HAP-1 (cell line): ENCODE data around the gene FEM1A.
"Not testable (repeated sequence)": the region's sequence is repeated elsewhere in the genome, so short reads cannot be mapped to it uniquely, and the experiment has no call there.

Source experiments
- DNase-seq, 2 experiments: peaks; one replicate each; pipeline ENCODE4 v3.0.0-alpha.2; 2016 to 2020; ENCODE audit warnings: low spot score in 2 of 2
- H3K27me3 ChIP-seq: fragments of 250-450 bp; sonication (Bioruptor Pico); 2 replicates; pipeline ENCODE4 v1.5.1; 2020; ENCODE audit warnings: low read depth, mild to moderate bottlenecking, moderate library complexity
- H3K36me3 ChIP-seq: fragments of 250-450 bp; sonication (Bioruptor Pico); replicated peaks from 2 replicates; pipeline ENCODE4 v1.5.1; 2020; ENCODE audit warnings: mild to moderate bottlenecking
- H3K4me1 ChIP-seq: fragments of 250-450 bp; sonication (Bioruptor Pico); 2 replicates; pipeline ENCODE4 v1.5.1; 2020; ENCODE audit warnings: mild to moderate bottlenecking
- H3K4me3 ChIP-seq: fragments of 250-450 bp; sonication (Bioruptor Pico); 2 replicates; pipeline ENCODE4 v1.5.1; 2020; ENCODE audit warnings: mild to moderate bottlenecking, moderate library complexity
- H3K9me3 ChIP-seq: fragments of 250-450 bp; sonication (Bioruptor Pico); 2 replicates; pipeline ENCODE4 v1.5.1; 2020; ENCODE audit warnings: mild to moderate bottlenecking, moderate library complexity
- in situ Hi-C: fragments of 300-500 bp; cut with MboI; formaldehyde crosslinking; loops from 3 replicates; pipeline ENCODE4 v1.14.3; 2020; ENCODE audit warnings: low sequenced_read_pairs, inconsistent platforms, mixed read lengths

The FEM1A gene

GRCh38 chr19:4759388-4760284, 31.9 kb upstream of the FEM1A start:
- Histone ChIP-seq H3K36me3 (no peaks in the 10 kb centered on the region), H3K4me3 (peak overlapping the region; percentile 20), H3K4me1 (peaks cover 3% of the 10 kb centered on the region; the same call in 1 of the 2 replicates), H3K9me3 (no peaks in the 10 kb centered on the region), H3K27me3 (peaks cover 4% of the 10 kb centered on the region; the same call in 1 of the 2 replicates)
- in situ Hi-C loops = no loop called here
- peak; percentile 87 to 96 for DNase-seq

- Histone ChIP-seq H3K36me3 (no peaks in the 10 kb centered on the region), H3K27me3 (peaks cover 6% of the 10 kb centered on the region; the same call in 1 of the 2 replicates), H3K4me3 (peak overlapping the region; percentile 20), H3K9me3 (no peaks in the 10 kb centered on the region), H3K4me1 (peaks cover 3% of the 10 kb centered on the region; the same call in 1 of the 2 replicates)
- in situ Hi-C loops = no loop called here
- no peak for DNase-seq
These were observed 31.3 kb upstream of the FEM1A start for GRCh38 chr19:4760285-4760650.

GRCh38 chr19:4763021-4763420, 28.5 kb upstream of the FEM1A start:
- Histone ChIP-seq H3K36me3 (no peaks in the 10 kb centered on the region), H3K9me3 (no peaks in the 10 kb centered on the region), H3K27me3 (peaks cover 8% of the 10 kb centered on the region; the same call in 1 of the 2 replicates), H3K4me3 (no peak overlapping the region), H3K4me1 (peaks cover 3% of the 10 kb centered on the region; the same call in 1 of the 2 replicates)
- DNase-seq = no peak
- in situ Hi-C loops = no loop called here

GRCh38 chr19:4764393-4764660, 27.2 kb upstream of the FEM1A start:
- Histone ChIP-seq H3K4me3 (no peak overlapping the region), H3K9me3 (no peaks in the 10 kb centered on the region), H3K36me3 (no peaks in the 10 kb centered on the region), H3K4me1 (peaks cover 3% of the 10 kb centered on the region; the same call in 1 of the 2 replicates), H3K27me3 (peaks cover 8% of the 10 kb centered on the region; the same call in 1 of the 2 replicates)
- no peak for DNase-seq
- in situ Hi-C loops = no loop called here

GRCh38 chr19:4768934-4769777, 22.4 kb upstream of the FEM1A start:
- no peak overlapping the region for H3K4me3 ChIP-seq
- no peaks in the 10 kb centered on the region for H3K36me3 ChIP-seq
- H3K9me3 ChIP-seq = no peaks in the 10 kb centered on the region
- in situ Hi-C loops = no loop called here
- peak; percentile 84 to 95 for DNase-seq
- H3K4me1 ChIP-seq = no peaks in the 10 kb centered on the region
- peaks cover 3% of the 10 kb centered on the region; the same call in 1 of the 2 replicates for H3K27me3 ChIP-seq

GRCh38 chr19:4772566-4772965, 19.0 kb upstream of the FEM1A start:
- Histone ChIP-seq H3K9me3 (no peaks in the 10 kb centered on the region), H3K4me1 (no peaks in the 10 kb centered on the region), H3K36me3 (no peaks in the 10 kb centered on the region), H3K4me3 (no peak overlapping the region), H3K27me3 (0 out of 2 replicates have a peak, but pooled peaks cover 3% of the 10 kb centered on the region)
- no peak for DNase-seq
- in situ Hi-C loops = no loop called here

- H3K27me3 ChIP-seq = 0 out of 2 replicates have a peak, but pooled peaks cover 3% of the 10 kb centered on the region
- H3K9me3 ChIP-seq = no peaks in the 10 kb centered on the region
- no peak for DNase-seq
- in situ Hi-C loops = no loop called here
- no peaks in the 10 kb centered on the region for H3K36me3 ChIP-seq
- no peaks in the 10 kb centered on the region for H3K4me1 ChIP-seq
- H3K4me3 ChIP-seq = no peak overlapping the region
These were observed 18.4 kb upstream of the FEM1A start for GRCh38 chr19:4773047-4773640.

GRCh38 chr19:4774136-4774535, 17.4 kb upstream of the FEM1A start:
- Histone ChIP-seq H3K36me3 (no peaks in the 10 kb centered on the region), H3K9me3 (no peaks in the 10 kb centered on the region), H3K27me3 (0 out of 2 replicates have a peak, but pooled peaks cover 3% of the 10 kb centered on the region), H3K4me1 (no peaks in the 10 kb centered on the region), H3K4me3 (no peak overlapping the region)
- in situ Hi-C loops = no loop called here
- DNase-seq = no peak

- no peak for DNase-seq
- H3K9me3 ChIP-seq = no peaks in the 10 kb centered on the region
- in situ Hi-C loops = no loop called here
- H3K4me1 ChIP-seq = no peaks in the 10 kb centered on the region
- 0 out of 2 replicates have a peak, but pooled peaks cover 3% of the 10 kb centered on the region for H3K27me3 ChIP-seq
- no peaks in the 10 kb centered on the region for H3K36me3 ChIP-seq
- H3K4me3 ChIP-seq = no peak overlapping the region
These were observed 15.8 kb upstream of the FEM1A start for GRCh38 chr19:4775627-4776152.

GRCh38 chr19:4776436-4777211, 14.9 kb upstream of the FEM1A start:
- no peaks in the 10 kb centered on the region for H3K4me1 ChIP-seq

GRCh38 chr19:4778124-4778523, 13.4 kb upstream of the FEM1A start:
- H3K27me3 ChIP-seq, H3K36me3 ChIP-seq, H3K4me3 ChIP-seq, H3K4me1 ChIP-seq, in situ Hi-C loops, DNase-seq, H3K9me3 ChIP-seq: not testable (repeated sequence)

More at GRCh38 chr19:4776436-4777211, 14.9 kb upstream of the FEM1A start:
- in situ Hi-C loops = no loop called here
- no peaks in the 10 kb centered on the region for H3K36me3 ChIP-seq
- no peak overlapping the region for H3K4me3 ChIP-seq
- DNase-seq = no peak
- no peaks in the 10 kb centered on the region for H3K9me3 ChIP-seq
- 0 out of 2 replicates have a peak, but pooled peaks cover 3% of the 10 kb centered on the region for H3K27me3 ChIP-seq

GRCh38 chr19:4780860-4781259, 10.7 kb upstream of the FEM1A start:
- no peak for DNase-seq
- in situ Hi-C loops = no loop called here

GRCh38 chr19:4781801-4782200, 9.7 kb upstream of the FEM1A start:
- no peak overlapping the region for H3K4me3 ChIP-seq
- no peaks in the 10 kb centered on the region for H3K4me1 ChIP-seq
- in situ Hi-C loops = no loop called here
- no peaks in the 10 kb centered on the region for H3K36me3 ChIP-seq
- no peak for DNase-seq
- H3K9me3 ChIP-seq = no peaks in the 10 kb centered on the region
- peaks cover 2% of the 10 kb centered on the region; the same call in 1 of the 2 replicates for H3K27me3 ChIP-seq

More at GRCh38 chr19:4780860-4781259, 10.7 kb upstream of the FEM1A start:
- Histone ChIP-seq H3K4me1 (no peaks in the 10 kb centered on the region), H3K4me3 (no peak overlapping the region), H3K36me3 (no peaks in the 10 kb centered on the region), H3K9me3 (no peaks in the 10 kb centered on the region), H3K27me3 (peaks cover 3% of the 10 kb centered on the region; the same call in 1 of the 2 replicates)
